Caco-2 (cell line): ENCODE results near the gene MRE11. TPM values are rescaled to one million over a fixed set of nuclear protein-coding genes. Genes with fewer than 3 reads are reported as not detected.

ENCODE experiments used
- BruUV-seq: library from RNA; stranded (reverse); fragments of 400-500 nt; replicated peaks from 2 replicates; lab custom pipeline; 2021; lab: Mats Ljungman, UMichigan
- CTCF ChIA-PET: fragments of 300-600 bp; sonication (Branson Sonifier 250); formaldehyde crosslinking; loops from one replicate; lab custom pipeline; 2022; ENCODE audit warnings: antibody characterized with exemption; lab: Charles Lee
- POLR2A ChIA-PET: fragments of 300-600 bp; sonication (Branson Sonifier 250); formaldehyde crosslinking; loops from one replicate; lab custom pipeline; 2022; ENCODE audit warnings: antibody characterized with exemption; lab: Charles Lee
- DNase-seq, 2 experiments: peaks; one replicate each; pipeline versions ENCODE4 v3.0.0 to v3.0.0-alpha.2; 2020 to 2022
- H3K27me3 ChIP-seq: replicated peaks from 2 replicates; pipeline ENCODE4 v1.6.0; 2011; ENCODE audit warnings: low read length; ENCODE audit not compliant: control insufficient read depth, insufficient read depth
- H3K36me3 ChIP-seq: 2 replicates; pipeline ENCODE4 v1.5.1; 2011; ENCODE audit warnings: low read length; ENCODE audit not compliant: control insufficient read depth, insufficient read depth
- H3K4me1 ChIP-seq: fragments of 250-450 bp; sonication (Bioruptor Pico); 2 replicates; pipeline ENCODE4 v1.5.1; 2020; ENCODE audit warnings: mild to moderate bottlenecking
- H3K4me3 ChIP-seq: 2 replicates; pipeline ENCODE4 v1.5.1; 2011; ENCODE audit warnings: low read depth, mild to moderate bottlenecking, control low read depth, low read length
- H3K9me3 ChIP-seq: fragments of 250-450 bp; sonication (Bioruptor Pico); 2 replicates; pipeline ENCODE4 v1.5.1; 2020; ENCODE audit warnings: mild to moderate bottlenecking, moderate library complexity
- H3K27ac Mint-ChIP-seq: one replicate; pipeline ENCODE4 v1.8.0; 2022; ENCODE audit warnings: mixed read lengths; ENCODE audit not compliant: unreplicated experiment
- H3K27me3 Mint-ChIP-seq: one replicate; pipeline ENCODE4 v1.8.0; 2022; ENCODE audit warnings: mixed read lengths; ENCODE audit not compliant: insufficient read depth, unreplicated experiment
- H3K36me3 Mint-ChIP-seq: one replicate; pipeline ENCODE4 v1.8.0; 2022; ENCODE audit warnings: mild to moderate bottlenecking, mixed read lengths; ENCODE audit not compliant: insufficient read depth, unreplicated experiment
- H3K4me1 Mint-ChIP-seq: one replicate; pipeline ENCODE4 v1.8.0; 2022; ENCODE audit warnings: low read depth, mixed read lengths; ENCODE audit not compliant: unreplicated experiment
- H3K4me3 Mint-ChIP-seq: one replicate; pipeline ENCODE4 v1.8.0; 2022; ENCODE audit warnings: mild to moderate bottlenecking, moderate library complexity, mixed read lengths; ENCODE audit not compliant: unreplicated experiment
- H3K9me3 Mint-ChIP-seq: one replicate; pipeline ENCODE4 v1.8.0; 2022; ENCODE audit warnings: mixed read lengths; ENCODE audit not compliant: unreplicated experiment
- intact Hi-C: fragments of 100-400 bp; cut with micrococcal nuclease; formaldehyde crosslinking; loops from one replicate; pipeline ENCODE4 v1.10.0; 2022; ENCODE audit not compliant: unreplicated experiment
- total RNA-seq: library from RNA; stranded (reverse); gene quantifications from 2 replicates; pipeline ENCODE4 v1.2.3, GENCODE V29; 2022
- TF ChIP-seq, protein P1 (sequence below), 2 experiments: fragments of 200-600 bp in 1 of 2; IDR thresholded peaks; 1 replicate in 1 of 2; 2 replicates in 1 of 2; pipeline versions ENCODE4 v1.5.1 to v1.8.0; 2011 to 2022; ENCODE audit warnings: antibody characterized with exemption in 1 of 2, control low read depth in 1 of 2, inconsistent platforms in 1 of 2, low read depth in 1 of 2, low read length in 1 of 2, mild to moderate bottlenecking in 1 of 2, moderate library complexity in 1 of 2; ENCODE audit not compliant: insufficient read depth in 1 of 2, severe bottlenecking in 1 of 2, unreplicated experiment in 1 of 2

The MRE11 gene
- total RNA-seq, 1 experiment from 2014 or later = 80.0 TPM

DNA sequence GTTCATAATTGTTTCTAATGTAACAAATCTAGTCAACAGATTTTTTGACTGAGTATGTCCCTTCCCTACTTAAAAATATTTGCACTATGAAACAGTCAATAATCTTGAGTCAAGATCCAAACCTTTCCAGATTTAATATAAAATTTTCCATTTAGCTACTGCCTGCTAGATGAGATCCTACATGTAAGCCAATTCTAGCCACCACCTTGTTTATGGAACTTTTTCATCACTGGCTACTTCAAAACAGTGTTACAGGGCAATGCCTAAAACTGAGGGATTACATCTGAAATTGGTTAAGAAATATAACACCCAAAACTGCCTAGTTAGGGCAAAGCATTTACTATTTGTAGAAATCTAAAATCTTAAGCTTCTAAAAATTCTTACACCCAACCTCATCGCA, 39.6 kb upstream of the MRE11 start:
- CTCF ChIA-PET = no interaction called here
- H3K4me3 Mint-ChIP-seq = no peak overlapping the region
- Histone ChIP-seq H3K4me1 (peaks cover 8% of the 10 kb centered on the region), H3K36me3 (no peaks in the 10 kb centered on the region), H3K27me3 (no peaks in the 10 kb centered on the region), H3K9me3 (no peaks in the 10 kb centered on the region), H3K4me3 (no peak overlapping the region)
- intact Hi-C loops = no loop called here
- TF ChIP-seq, protein P1, sequence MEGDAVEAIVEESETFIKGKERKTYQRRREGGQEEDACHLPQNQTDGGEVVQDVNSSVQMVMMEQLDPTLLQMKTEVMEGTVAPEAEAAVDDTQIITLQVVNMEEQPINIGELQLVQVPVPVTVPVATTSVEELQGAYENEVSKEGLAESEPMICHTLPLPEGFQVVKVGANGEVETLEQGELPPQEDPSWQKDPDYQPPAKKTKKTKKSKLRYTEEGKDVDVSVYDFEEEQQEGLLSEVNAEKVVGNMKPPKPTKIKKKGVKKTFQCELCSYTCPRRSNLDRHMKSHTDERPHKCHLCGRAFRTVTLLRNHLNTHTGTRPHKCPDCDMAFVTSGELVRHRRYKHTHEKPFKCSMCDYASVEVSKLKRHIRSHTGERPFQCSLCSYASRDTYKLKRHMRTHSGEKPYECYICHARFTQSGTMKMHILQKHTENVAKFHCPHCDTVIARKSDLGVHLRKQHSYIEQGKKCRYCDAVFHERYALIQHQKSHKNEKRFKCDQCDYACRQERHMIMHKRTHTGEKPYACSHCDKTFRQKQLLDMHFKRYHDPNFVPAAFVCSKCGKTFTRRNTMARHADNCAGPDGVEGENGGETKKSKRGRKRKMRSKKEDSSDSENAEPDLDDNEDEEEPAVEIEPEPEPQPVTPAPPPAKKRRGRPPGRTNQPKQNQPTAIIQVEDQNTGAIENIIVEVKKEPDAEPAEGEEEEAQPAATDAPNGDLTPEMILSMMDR (IDR thresholded peaks at IDR 0.05; ENCODE audit: insufficient read depth in 1 of 2, low read depth in 1 of 2, low read length in 1 of 2, severe bottlenecking in 1 of 2, unreplicated experiment in 1 of 2) = no peak
- DNase-seq = no peak
- no peaks in the 10 kb centered on the region for H3K36me3 Mint-ChIP-seq
- no TSS peak for BruUV-seq
- POLR2A ChIA-PET = no interaction called here
- H3K9me3 Mint-ChIP-seq = no peaks in the 10 kb centered on the region
- H3K27me3 Mint-ChIP-seq = no peaks in the 10 kb centered on the region
- H3K27ac Mint-ChIP-seq = no peak overlapping the region
- H3K4me1 Mint-ChIP-seq = peaks cover 17% of the 10 kb centered on the region

DNA sequence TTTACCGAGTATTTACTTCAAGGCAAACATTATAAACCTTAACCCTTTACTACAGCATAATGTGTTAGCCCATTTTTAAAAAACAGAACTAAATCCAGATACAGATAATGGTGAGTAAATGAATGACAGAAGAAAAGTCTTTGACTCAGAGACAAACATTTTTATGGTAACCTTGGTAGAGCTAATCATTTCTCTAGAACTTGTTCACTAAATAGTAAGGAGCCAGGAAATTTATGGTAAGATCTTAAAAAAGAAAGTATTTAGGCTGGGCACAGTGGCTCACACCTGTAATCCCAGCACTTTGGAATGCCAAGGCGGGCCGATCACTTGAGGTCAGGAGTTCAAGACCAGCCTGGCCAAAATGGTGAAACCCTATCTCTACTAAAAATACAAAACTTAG, 38.6 kb upstream of the MRE11 start:
- Histone ChIP-seq H3K36me3 (no peaks in the 10 kb centered on the region), H3K4me1 (peaks cover 8% of the 10 kb centered on the region), H3K27me3 (no peaks in the 10 kb centered on the region), H3K4me3 (no peak overlapping the region), H3K9me3 (no peaks in the 10 kb centered on the region)
- TF ChIP-seq, protein P1 (IDR thresholded peaks at IDR 0.05; ENCODE audit: insufficient read depth in 1 of 2, low read depth in 1 of 2, low read length in 1 of 2, severe bottlenecking in 1 of 2, unreplicated experiment in 1 of 2) = no peak
- no peak for DNase-seq
- intact Hi-C loops = no loop called here
- POLR2A ChIA-PET = no interaction called here
- no peaks in the 10 kb centered on the region for H3K27me3 Mint-ChIP-seq
- no peaks in the 10 kb centered on the region for H3K9me3 Mint-ChIP-seq
- peaks cover 17% of the 10 kb centered on the region for H3K4me1 Mint-ChIP-seq
- BruUV-seq = no TSS peak
- no peak overlapping the region for H3K4me3 Mint-ChIP-seq
- H3K36me3 Mint-ChIP-seq = no peaks in the 10 kb centered on the region
- no peak overlapping the region for H3K27ac Mint-ChIP-seq
- CTCF ChIA-PET = interaction anchor here (0.7 to 1.4 kb wide), 2 partner anchors 14 to 482 kb away, joined by 3 to 4 read pairs; no protein-coding TSS in a partner anchor

DNA sequence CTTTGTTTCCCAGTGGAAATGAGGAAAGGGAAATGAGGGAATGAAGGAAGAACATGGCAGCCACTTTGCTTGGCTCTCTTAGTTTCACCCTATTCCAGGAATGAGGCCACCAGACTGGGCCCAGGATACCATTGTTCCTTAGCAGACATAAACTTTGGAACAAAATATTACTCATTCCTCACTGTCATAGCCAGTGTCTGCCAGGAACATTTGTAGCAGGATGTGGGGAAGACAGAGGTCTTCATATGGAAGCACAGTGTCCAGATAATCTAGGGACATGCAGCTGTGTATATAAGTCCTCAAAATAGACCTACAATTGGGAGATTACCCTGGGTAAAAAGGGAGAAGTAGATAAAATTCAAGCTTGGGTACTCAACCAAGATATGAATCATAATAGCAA, 34.9 kb upstream of the MRE11 start:
- Histone ChIP-seq H3K4me3 (no peak overlapping the region), H3K27me3 (no peaks in the 10 kb centered on the region), H3K36me3 (no peaks in the 10 kb centered on the region), H3K4me1 (peaks cover 32% of the 10 kb centered on the region), H3K9me3 (no peaks in the 10 kb centered on the region)
- intact Hi-C loops = no loop called here
- CTCF ChIA-PET = no interaction called here
- no TSS peak for BruUV-seq
- no peak overlapping the region for H3K27ac Mint-ChIP-seq
- peaks cover 13% of the 10 kb centered on the region for H3K4me1 Mint-ChIP-seq
- DNase-seq = no peak
- H3K9me3 Mint-ChIP-seq = no peaks in the 10 kb centered on the region
- TF ChIP-seq, protein P1 (IDR thresholded peaks at IDR 0.05; ENCODE audit: insufficient read depth in 1 of 2, low read depth in 1 of 2, low read length in 1 of 2, severe bottlenecking in 1 of 2, unreplicated experiment in 1 of 2) = no peak
- POLR2A ChIA-PET = no interaction called here
- H3K36me3 Mint-ChIP-seq = no peaks in the 10 kb centered on the region
- no peak overlapping the region for H3K4me3 Mint-ChIP-seq
- H3K27me3 Mint-ChIP-seq = no peaks in the 10 kb centered on the region
